Mesenteric fat pad (tissue), 1 donor: ENCODE data around the gene DAW1. TPM values are rescaled to one million over a fixed set of nuclear protein-coding genes. Genes with fewer than 3 reads are reported as not detected.
"Not testable (repeated sequence)": the region's sequence is repeated elsewhere in the genome, so short reads cannot be mapped to it uniquely, and the experiment has no call there.

Experiments
- DNase-seq: peaks from one replicate; pipeline ENCODE4 v3.0.0-alpha.2; 2020; ENCODE audit warnings: low spot score
- long read RNA-seq: library from polyadenylated mRNA; unstranded; transcript quantifications from one replicate; pipeline ENCODE4 v2.0.0, GENCODE V29; 2020
- total RNA-seq: library from RNA; stranded (reverse); fragmentation: NEBNext Ultra II Directional; extraction: Animal tissue kit (Norgen Biotek cat#: 25700); gene quantifications from one replicate; pipeline ENCODE4 v1.2.1, GENCODE V29; 2021
- donor health status: DM: yes; HTN: yes; CAD: no.

The DAW1 gene, protein sequence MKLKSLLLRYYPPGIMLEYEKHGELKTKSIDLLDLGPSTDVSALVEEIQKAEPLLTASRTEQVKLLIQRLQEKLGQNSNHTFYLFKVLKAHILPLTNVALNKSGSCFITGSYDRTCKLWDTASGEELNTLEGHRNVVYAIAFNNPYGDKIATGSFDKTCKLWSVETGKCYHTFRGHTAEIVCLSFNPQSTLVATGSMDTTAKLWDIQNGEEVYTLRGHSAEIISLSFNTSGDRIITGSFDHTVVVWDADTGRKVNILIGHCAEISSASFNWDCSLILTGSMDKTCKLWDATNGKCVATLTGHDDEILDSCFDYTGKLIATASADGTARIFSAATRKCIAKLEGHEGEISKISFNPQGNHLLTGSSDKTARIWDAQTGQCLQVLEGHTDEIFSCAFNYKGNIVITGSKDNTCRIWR
- not detected for total RNA-seq
- long read RNA-seq, partial matches to known transcripts, result 0 of 2 reads
- long read RNA-seq, other reads (novel, unspliced or antisense), result 2 of 2 reads

GRCh38 chr2:227871375-227871791 is at the start of gene DAW1:
Gene DAW1, plus strand, starts transcription at chr2:227871631. Its CDS starts 59 bp downstream, at chr2:227871690.
- DNase-seq, result peak; percentile 92

- no peak for DNase-seq
These were observed 48.9 kb upstream of the DAW1 start for GRCh38 chr2:227822416-227823003.

DNA sequence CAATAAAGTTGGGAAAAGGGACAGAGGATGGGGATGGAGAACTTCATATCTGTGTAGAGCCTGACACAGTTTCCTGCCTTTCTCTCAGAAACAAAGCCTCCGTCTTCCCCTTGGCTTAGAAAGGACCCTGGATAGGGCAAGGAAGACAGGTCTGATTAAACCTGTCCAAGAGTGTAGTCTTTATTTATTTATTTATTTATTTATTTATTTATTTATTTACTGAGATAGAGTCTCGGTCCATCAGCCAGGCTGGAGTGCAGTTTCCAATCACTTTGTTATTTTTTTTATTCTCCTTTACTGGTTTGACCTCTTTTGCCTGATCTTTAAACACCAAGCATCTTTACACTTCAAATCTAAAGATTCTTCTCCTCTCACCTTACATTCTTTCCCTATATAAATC is 47.5 kb upstream of the DAW1 start:
- no peak for DNase-seq

- no peak for DNase-seq
These were observed 46.7 kb upstream of the DAW1 start for GRCh38 chr2:227824711-227825110.

GRCh38 chr2:227826019-227826521 is 45.4 kb upstream of the DAW1 start:
- DNase-seq, result no peak

GRCh38 chr2:227826563-227826962 is 44.9 kb upstream of the DAW1 start:
- DNase-seq, result no peak

- no peak for DNase-seq
These were observed 44.3 kb upstream of the DAW1 start for GRCh38 chr2:227827143-227827542.

- DNase-seq, result no peak
These were observed 42.9 kb upstream of the DAW1 start for GRCh38 chr2:227828477-227828912.

DNA sequence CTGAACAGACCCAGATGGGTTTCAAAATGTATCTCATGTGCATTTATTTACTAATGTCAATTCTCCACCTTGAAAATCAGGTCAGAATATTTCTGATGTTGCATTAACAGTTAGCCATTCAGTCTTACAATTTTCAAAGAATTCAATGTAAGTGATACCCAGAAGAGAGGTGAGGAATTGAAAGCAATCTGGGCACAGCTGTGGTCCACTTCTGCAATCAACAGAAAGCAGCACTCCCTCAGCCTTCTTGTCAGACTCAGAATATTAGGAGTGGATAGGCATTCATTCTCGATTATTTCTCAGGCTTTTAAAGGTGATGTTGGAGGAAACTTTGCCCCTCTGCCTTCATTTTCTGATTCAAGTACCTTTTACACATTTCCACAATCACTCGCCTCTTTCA is 42.1 kb upstream of the DAW1 start:
- DNase-seq, result no peak

GRCh38 chr2:227834423-227834822 is 37.0 kb upstream of the DAW1 start:
- no peak for DNase-seq

DNA sequence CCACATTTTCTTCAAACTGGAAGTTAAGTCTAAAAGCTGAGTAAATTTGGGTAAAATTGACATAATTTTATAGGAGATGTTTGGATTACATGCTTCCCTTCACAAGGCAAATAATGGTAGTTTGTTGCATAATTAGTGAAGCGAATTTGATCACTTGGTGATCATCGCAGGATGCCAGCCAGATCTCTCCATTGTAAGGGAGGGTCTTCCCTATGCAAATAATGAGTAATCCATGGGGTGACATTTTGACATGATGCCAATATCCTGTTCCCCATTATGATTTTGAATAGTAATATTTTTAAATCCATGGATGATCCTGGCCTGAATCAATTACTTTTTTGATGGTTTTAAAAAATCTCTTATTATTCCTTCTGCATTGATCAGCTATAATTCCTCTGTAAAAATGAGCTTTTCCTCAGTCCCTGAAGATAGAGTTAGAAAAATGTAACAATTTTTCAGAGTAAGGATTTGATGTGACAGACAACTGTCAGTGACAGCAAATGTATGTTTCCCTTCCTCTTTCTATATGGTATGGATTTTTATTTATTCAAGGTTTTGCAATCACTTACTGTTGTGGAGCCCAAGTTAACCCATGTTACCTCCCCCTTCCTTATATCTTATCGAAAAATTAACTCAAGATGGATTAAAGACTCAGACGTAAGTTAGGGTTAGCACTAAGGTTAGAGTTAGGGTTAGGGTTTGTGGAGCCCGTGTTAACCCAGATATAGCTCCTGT is 36.3 kb upstream of the DAW1 start:
- no peak for DNase-seq

GRCh38 chr2:227839339-227840129 is 31.9 kb upstream of the DAW1 start:
- DNase-seq, result not testable (repeated sequence)

DNA sequence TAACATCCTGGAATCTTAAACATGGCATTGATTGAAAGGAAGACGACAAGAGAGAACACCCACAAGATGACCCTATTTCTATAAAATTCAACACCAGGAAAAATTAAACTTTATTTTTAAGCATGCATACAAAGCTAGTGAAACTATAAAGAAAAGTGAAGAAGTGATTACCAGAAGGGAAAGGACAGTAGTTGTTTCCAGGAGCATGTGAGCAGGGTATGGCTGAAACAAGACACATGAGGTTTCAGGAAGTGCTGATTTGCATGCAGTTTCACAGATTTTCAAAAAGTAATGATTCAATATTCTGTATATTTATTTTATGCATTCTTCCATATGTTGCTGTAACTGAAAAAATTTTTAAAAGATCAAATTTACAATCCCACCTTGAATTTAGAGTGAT is 24.6 kb upstream of the DAW1 start:
- no peak for DNase-seq

DNA sequence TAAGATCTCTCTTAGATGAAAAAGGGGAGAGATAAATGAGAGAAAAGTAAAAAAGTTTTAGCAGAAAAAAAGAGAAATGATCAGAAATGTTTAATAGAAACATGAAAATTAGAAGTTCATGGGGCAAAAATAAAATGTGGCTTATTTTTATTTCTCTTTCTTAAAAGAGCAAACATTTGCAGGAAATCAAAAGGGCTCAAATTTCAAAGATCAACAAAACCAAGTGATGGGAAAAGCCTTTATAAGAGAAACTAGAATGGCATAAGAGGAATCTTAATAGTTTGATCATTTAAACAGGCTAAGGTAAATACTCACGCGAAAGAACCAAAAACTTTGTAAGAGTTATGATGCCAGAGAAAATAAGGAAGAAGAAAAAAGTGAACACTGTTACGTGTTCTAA is 23.3 kb upstream of the DAW1 start:
- DNase-seq, result no peak

DNA sequence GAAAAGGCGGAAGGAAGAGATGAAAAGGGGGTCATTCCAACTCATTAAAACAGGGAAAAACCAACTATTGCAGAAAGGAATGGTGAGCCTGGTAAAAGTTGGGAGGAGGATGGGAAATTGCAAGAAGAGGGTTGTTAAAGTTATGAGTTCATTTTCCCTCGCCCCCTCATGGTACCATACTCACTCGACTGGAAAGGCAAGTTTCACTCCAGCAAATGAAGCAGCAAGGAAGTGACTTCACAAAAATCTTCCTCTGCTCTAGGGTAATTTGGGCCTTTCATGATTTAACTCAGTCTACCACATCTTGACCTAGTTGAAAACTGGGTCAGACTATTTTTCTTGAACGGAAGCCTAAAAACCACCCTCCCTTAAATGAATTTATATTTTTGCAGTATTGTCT is 22.8 kb upstream of the DAW1 start:
- no peak for DNase-seq

DNA sequence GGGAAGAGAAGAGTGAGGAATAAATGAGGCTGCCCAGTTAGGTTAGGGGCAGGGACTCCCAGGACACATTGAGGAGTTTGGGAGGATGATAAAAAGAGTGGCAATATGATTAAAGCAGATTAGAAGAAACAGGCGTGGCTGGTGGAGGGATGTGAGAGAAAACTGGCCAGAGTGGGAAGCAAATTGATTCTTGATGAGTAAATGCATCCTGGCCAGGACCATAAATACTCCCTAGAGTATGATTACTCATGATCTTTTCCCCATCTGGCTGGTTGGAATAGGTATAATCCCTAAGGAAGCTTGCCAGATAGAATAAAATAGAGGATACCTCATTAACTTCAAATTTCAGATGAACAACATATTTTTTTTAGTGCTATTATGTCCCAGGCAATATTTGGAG is 21.5 kb upstream of the DAW1 start:
- no peak for DNase-seq

- no peak for DNase-seq
These were observed 18.2 kb upstream of the DAW1 start for GRCh38 chr2:227853204-227853629.

DNA sequence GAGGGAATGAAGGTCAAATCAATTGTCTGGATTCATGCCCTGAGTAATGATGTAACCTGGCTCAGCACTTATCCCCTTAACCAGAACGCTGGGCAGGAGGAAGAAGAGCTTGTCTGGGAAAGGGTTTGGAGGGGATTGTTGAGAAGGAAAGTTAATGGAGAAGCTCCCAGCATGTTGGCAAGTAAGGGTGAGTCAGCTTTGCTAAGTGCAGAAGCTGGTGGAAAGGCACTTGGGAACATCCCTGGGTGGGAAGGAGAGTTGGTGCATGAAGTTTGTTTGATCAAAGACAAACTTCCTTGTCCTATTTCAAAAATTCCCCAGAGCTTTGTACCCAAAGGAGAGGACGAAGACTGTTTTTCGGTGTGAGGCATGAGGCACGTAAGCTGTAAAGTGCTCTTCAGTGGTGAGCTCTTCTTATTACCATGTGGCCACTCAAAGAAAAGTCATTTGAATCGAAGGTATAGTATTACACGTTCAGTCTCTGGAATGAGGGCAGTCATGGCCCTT is 17.6 kb upstream of the DAW1 start:
- no peak for DNase-seq

DNA sequence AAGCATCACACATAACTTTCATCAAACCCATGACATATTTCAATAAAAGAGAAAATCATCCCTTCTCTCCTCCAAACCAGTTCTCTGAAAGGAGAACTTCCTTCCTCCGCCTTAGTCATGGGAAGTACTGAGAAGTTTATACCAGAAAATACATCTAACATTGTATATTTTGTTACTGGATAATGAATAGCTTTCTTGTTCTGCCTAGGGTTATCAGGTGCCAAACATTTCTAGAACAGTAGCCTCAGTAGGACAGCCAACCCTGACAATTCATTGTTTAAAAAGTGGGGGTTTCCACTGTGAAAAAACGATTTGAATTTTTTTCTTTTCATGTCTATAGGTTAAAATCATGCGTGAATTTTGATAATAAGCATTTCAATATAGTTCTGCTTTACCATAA is 16.0 kb upstream of the DAW1 start:
- DNase-seq, result no peak

DNA sequence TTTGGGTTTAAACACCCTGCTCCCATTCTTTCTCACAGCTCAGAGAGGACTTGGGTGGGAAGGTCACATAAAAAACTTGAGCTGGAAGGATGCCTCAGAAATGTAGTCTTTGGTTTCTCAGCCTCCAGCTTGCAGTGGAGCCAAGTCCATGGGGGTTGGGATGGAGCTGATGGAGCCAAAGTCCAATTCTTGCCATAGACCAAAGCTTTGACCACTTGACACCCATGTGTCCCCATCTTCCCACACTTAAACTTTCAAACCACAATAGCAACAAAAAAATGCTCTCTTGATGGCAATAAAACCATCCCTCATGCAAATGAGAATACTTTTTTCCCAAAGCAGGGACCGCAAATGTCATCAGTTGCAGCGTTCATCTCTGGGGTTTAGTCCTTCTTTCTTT is 14.7 kb upstream of the DAW1 start:
- DNase-seq, result no peak

GRCh38 chr2:227860221-227860641 is 11.2 kb upstream of the DAW1 start:
- DNase-seq, result no peak
